HG03108 (cell line): Measurements from ENCODE around the gene CAPN15.
"Not testable (repeated sequence)": the region's sequence is repeated elsewhere in the genome, so short reads cannot be mapped to it uniquely, and the experiment has no call there.

Experiments used
- ATAC-seq: cut with Tn5 transposase; IDR thresholded peaks from one replicate; pipeline ENCODE4 v1.9.1; 2021; ENCODE audit warnings: moderate library complexity; ENCODE audit not compliant: unreplicated experiment

Gene CAPN15

GRCh38 chr16:505479-506245 lies 21.9 kb upstream of the CAPN15 start:
- ATAC-seq = no peak

- ATAC-seq = no peak
Measured at GRCh38 chr16:506246-506546, 21.3 kb upstream of the CAPN15 start.

- not testable (repeated sequence) for ATAC-seq
Measured at GRCh38 chr16:507527-507926, 20.0 kb upstream of the CAPN15 start.

GRCh38 chr16:507996-508395 lies 19.5 kb upstream of the CAPN15 start:
- ATAC-seq = no peak

GRCh38 chr16:508884-509736 lies 18.4 kb upstream of the CAPN15 start:
- ATAC-seq = no peak

- ATAC-seq = no peak
Measured at GRCh38 chr16:510066-510825, 17.3 kb upstream of the CAPN15 start.

GRCh38 chr16:512802-513201 lies 14.7 kb upstream of the CAPN15 start:
- ATAC-seq = no peak

GRCh38 chr16:513950-514349 lies 13.6 kb upstream of the CAPN15 start:
- ATAC-seq = no peak

GRCh38 chr16:515175-515938 lies 12.2 kb upstream of the CAPN15 start:
- no peak for ATAC-seq

- ATAC-seq = no peak
Measured at GRCh38 chr16:515939-516226, 11.6 kb upstream of the CAPN15 start.

- no peak for ATAC-seq
Measured at GRCh38 chr16:516301-516700, 11.2 kb upstream of the CAPN15 start.

- ATAC-seq = no peak
Measured at GRCh38 chr16:518858-519257, 8.7 kb upstream of the CAPN15 start.

GRCh38 chr16:519425-519824 lies 8.1 kb upstream of the CAPN15 start:
- no peak for ATAC-seq

- ATAC-seq = no peak
Measured at GRCh38 chr16:519841-520687, 7.4 kb upstream of the CAPN15 start.

GRCh38 chr16:520847-521246 lies 6.7 kb upstream of the CAPN15 start:
- no peak for ATAC-seq

- no peak for ATAC-seq
Measured at GRCh38 chr16:521381-522210, 5.9 kb upstream of the CAPN15 start.

- ATAC-seq = no peak
Measured at GRCh38 chr16:522320-523096, 5.0 kb upstream of the CAPN15 start.

- ATAC-seq = no peak
Measured at GRCh38 chr16:523097-523741, 4.3 kb upstream of the CAPN15 start.
